HepG2 (cell line): ENCODE results near the gene L3MBTL1. TPM values are rescaled to one million over a fixed set of nuclear protein-coding genes. Genes with fewer than 3 reads are reported as not detected.
A peak's percentile ranks its signal among the peaks of the same experiment; 100 is the strongest.

Source experiments
- CBX5 ChIP-seq: sonication (generic); formaldehyde crosslinking; IDR thresholded peaks from 2 replicates; pipeline ENCODE4 v1.4.0; 2020; ENCODE audit warnings: missing genetic modification reagents, borderline replicate concordance
- HOXA7 ChIP-seq: sonication (generic); formaldehyde crosslinking; IDR thresholded peaks from 2 replicates; pipeline ENCODE4 v1.8.1; 2022; ENCODE audit warnings: mild to moderate bottlenecking, missing genetic modification reagents, moderate library complexity
- KAT7 ChIP-seq: IDR thresholded peaks from 2 replicates; pipeline ENCODE4 v1.6.1; 2018; ENCODE audit warnings: borderline replicate concordance, missing compliant biosample characterization
- KDM2A ChIP-seq: sonication (generic); formaldehyde crosslinking; IDR thresholded peaks from 2 replicates; pipeline ENCODE4 v1.4.0; 2020; ENCODE audit warnings: low read depth, missing genetic modification reagents, borderline replicate concordance
- KMT2A ChIP-seq: sonication (generic); formaldehyde crosslinking; IDR thresholded peaks from 2 replicates; pipeline ENCODE4 v1.4.0; 2020; ENCODE audit warnings: missing genetic modification reagents
- RAD21 ChIP-seq: fragments of 450-650 bp; formaldehyde crosslinking; IDR thresholded peaks from 2 replicates; pipeline ENCODE4 v1.5.0; 2020; ENCODE audit warnings: mild to moderate bottlenecking
- RERE ChIP-seq: IDR thresholded peaks from 2 replicates; pipeline ENCODE4 v1.6.1; 2016; ENCODE audit warnings: low read depth, missing genetic modification reagents, missing compliant biosample characterization
- XRCC5 ChIP-seq: fragments of 200-400 bp; formaldehyde crosslinking; optimal IDR thresholded peaks from 2 replicates; pipeline ENCODE3; 2017; ENCODE audit warnings: mild to moderate bottlenecking, low read length
- ZNF124 ChIP-seq: sonication (generic); formaldehyde crosslinking; IDR thresholded peaks from 2 replicates; pipeline ENCODE4 v1.4.0; 2020; ENCODE audit warnings: missing genetic modification reagents
- ZNF292 ChIP-seq: sonication (generic); formaldehyde crosslinking; IDR thresholded peaks from 2 replicates; pipeline ENCODE4 v1.8.1; 2022; ENCODE audit warnings: mild to moderate bottlenecking, low read depth, missing genetic modification reagents, borderline replicate concordance
- ZNF546 ChIP-seq: sonication (generic); formaldehyde crosslinking; conservative IDR thresholded peaks from 2 replicates; pipeline ENCODE4 v1.8.1; 2023; ENCODE audit warnings: mild to moderate bottlenecking, missing genetic modification reagents
- ZNF616 ChIP-seq: sonication (generic); formaldehyde crosslinking; IDR thresholded peaks from 2 replicates; pipeline ENCODE4 v1.5.0; 2020; ENCODE audit warnings: low read depth, mild to moderate bottlenecking, missing genetic modification reagents
- ZNF761 ChIP-seq: sonication (generic); formaldehyde crosslinking; conservative IDR thresholded peaks from 2 replicates; pipeline ENCODE4 v1.4.0; 2020; ENCODE audit warnings: mild to moderate bottlenecking, missing genetic modification reagents
- ZNF782 ChIP-seq: sonication (generic); formaldehyde crosslinking; IDR thresholded peaks from 2 replicates; pipeline ENCODE4 v1.4.0; 2020; ENCODE audit warnings: missing genetic modification reagents, mild to moderate bottlenecking, borderline replicate concordance
- ZSCAN12 ChIP-seq: sonication (generic); formaldehyde crosslinking; IDR thresholded peaks from 2 replicates; pipeline ENCODE4 v1.9.0; 2021; ENCODE audit warnings: mild to moderate bottlenecking, missing genetic modification reagents
- ZXDC ChIP-seq: sonication (generic); formaldehyde crosslinking; IDR thresholded peaks from 2 replicates; pipeline ENCODE4 v1.5.0; 2020; ENCODE audit warnings: mild to moderate bottlenecking, missing genetic modification reagents
- polyA plus RNA-seq, 8 experiments: library from polyadenylated mRNA; depleted of rRNA in 3 of 8; stranded (reverse) in 7 of 8; unstranded in 1 of 8; fragments of >200 nt; fragmentation: Illumina TruSeq in 4 of 8; extraction: Trizol in 4 of 8; gene quantifications; 2 replicates each; pipeline versions ENCODE4 v1.2.1 to v1.2.3, GENCODE V29; 2011 to 2016; ENCODE audit warnings: low read depth in 4 of 8, missing spikeins in 1 of 8, mixed read lengths in 1 of 8; ENCODE audit not compliant: insufficient read depth in 1 of 8
- total RNA-seq, 5 experiments: library from RNA; depleted of rRNA; stranded (reverse); fragments of >200 nt; fragmentation: Illumina TruSeq; extraction: Trizol; gene quantifications; 2 replicates each; pipeline ENCODE4 v1.2.3, GENCODE V29; 2016; ENCODE audit warnings: low read depth in 1 of 5
- TF ChIP-seq, protein P1 (sequence below): sonication (generic); formaldehyde crosslinking; IDR thresholded peaks from 2 replicates; pipeline ENCODE4 v1.9.0; 2022; ENCODE audit warnings: low read depth, missing genetic modification reagents
- TF ChIP-seq, protein P2 (sequence below): sonication (generic); formaldehyde crosslinking; IDR thresholded peaks from 2 replicates; pipeline ENCODE4 v1.4.0; 2020; ENCODE audit warnings: mild to moderate bottlenecking, missing genetic modification reagents

The L3MBTL1 gene
- total and polyA plus RNA-seq, 2 of the 13 experiments (the other 11 are each of a cell fraction or from before 2014, with no cell fraction given): 9.0 to 17.8 TPM

GRCh38 chr20:43530321-43531090, 23.0 kb downstream of the L3MBTL1 start (continued):
- TF ChIP-seq KDM2A (peak; percentile 82), XRCC5 (peak; percentile 93), ZNF782 (CRISPR knock-in tag) (0 out of 2 replicates have a peak, but pooled peaks have one; percentile 56), KMT2A (CRISPR knock-in tag) (peak; percentile 60; the same call in 1 of the 2 replicates), KAT7 (CRISPR knock-in tag) (peak; percentile 52; the same call in 1 of the 2 replicates), HOXA7 (CRISPR knock-in tag) (no peak), ZSCAN12 (CRISPR knock-in tag) (0 out of 2 replicates have a peak, but pooled peaks have one; percentile 46), ZNF616 (CRISPR knock-in tag) (peak; percentile 97), RERE (CRISPR knock-in tag) (peak; percentile 80; the same call in 1 of the 2 replicates), ZNF546 (CRISPR knock-in tag) (no peak; the same call in 1 of the 2 replicates), ZNF292 (CRISPR knock-in tag) (peak; percentile 95; the same call in 1 of the 2 replicates), RAD21 (CRISPR knock-in tag) (peak; percentile 58), ZNF761 (no peak), ZNF124 (peak; percentile 85; the same call in 1 of the 2 replicates), ZXDC (CRISPR knock-in tag) (peak; percentile 54; the same call in 1 of the 2 replicates), CBX5 (CRISPR knock-in tag) (0 out of 2 replicates have a peak, but pooled peaks have one; percentile 70)
- TF ChIP-seq, protein P1, sequence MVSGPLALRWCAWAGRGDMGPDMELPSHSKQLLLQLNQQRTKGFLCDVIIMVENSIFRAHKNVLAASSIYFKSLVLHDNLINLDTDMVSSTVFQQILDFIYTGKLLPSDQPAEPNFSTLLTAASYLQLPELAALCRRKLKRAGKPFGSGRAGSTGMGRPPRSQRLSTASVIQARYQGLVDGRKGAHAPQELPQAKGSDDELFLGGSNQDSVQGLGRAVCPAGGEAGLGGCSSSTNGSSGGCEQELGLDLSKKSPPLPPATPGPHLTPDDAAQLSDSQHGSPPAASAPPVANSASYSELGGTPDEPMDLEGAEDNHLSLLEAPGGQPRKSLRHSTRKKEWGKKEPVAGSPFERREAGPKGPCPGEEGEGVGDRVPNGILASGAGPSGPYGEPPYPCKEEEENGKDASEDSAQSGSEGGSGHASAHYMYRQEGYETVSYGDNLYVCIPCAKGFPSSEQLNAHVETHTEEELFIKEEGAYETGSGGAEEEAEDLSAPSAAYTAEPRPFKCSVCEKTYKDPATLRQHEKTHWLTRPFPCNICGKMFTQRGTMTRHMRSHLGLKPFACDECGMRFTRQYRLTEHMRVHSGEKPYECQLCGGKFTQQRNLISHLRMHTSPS (CRISPR knock-in tag): peak; percentile 90; the same call in 1 of the 2 replicates
- TF ChIP-seq, protein P2, sequence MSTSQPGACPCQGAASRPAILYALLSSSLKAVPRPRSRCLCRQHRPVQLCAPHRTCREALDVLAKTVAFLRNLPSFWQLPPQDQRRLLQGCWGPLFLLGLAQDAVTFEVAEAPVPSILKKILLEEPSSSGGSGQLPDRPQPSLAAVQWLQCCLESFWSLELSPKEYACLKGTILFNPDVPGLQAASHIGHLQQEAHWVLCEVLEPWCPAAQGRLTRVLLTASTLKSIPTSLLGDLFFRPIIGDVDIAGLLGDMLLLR: peak; percentile 94
